GM18870 (cell line): ENCODE results near the gene RTN1.

Source experiments
- ATAC-seq: cut with Tn5 transposase; IDR thresholded peaks from one replicate; pipeline ENCODE4 v1.9.1; 2021; ENCODE audit warnings: moderate library complexity; ENCODE audit not compliant: unreplicated experiment

Gene RTN1

DNA sequence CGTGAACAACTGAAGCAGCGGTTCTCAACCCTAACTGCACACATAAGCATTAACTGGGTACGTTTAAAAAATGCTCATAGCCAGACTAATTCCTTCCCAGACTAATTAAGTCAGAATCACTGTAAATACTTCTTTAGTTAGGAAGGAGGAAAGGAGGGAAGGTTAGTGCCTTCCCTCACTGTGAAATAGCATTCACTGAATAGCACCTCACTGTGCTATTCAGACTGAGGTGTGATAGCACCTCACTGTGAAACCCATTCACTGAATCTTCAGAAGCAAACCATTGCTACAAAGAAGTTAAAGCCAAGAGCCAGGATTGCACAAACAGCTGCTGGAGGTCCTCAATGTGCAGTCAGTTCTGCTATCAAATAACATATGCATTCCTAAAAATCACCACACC is 58.8 kb downstream of the RTN1 start:
- no peak for ATAC-seq

- ATAC-seq = no peak
Measured at GRCh38 chr14:59811073-59811472, 59.5 kb downstream of the RTN1 start.

- no peak for ATAC-seq
Measured at GRCh38 chr14:59803052-59803540, 67.5 kb downstream of the RTN1 start.

GRCh38 chr14:59788176-59788575 is 82.4 kb downstream of the RTN1 start:
- ATAC-seq = no peak

DNA sequence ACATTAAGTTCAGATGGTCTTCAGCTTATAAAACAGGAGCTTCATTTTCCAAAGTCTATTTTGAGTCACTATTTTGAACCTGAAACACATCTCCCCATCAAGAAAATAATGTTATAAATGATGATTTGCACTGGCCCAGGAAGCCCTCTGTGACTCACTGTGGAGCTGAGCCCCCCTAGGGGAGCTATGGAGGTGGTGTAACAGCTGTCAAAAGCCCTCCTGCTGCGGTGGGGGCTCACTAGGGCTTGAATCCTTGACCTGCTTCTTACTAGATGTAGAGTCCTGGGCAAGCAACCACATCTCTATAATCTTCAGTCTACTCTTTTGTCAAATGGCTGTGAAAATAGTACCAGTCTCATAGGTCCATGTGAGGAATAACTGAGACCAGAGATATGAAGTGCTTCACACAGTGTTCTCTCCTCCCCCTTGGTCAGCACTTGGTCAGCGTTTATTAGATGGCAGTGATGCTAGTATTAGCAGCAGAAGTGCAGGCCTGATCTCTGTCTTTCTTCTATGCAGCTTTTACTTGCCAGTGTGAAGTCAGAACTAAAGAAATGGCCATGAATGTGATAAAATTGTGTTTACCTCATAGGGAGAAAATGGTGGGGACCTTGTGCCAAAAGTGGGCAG is 83.4 kb downstream of the RTN1 start:
- ATAC-seq = no peak

DNA sequence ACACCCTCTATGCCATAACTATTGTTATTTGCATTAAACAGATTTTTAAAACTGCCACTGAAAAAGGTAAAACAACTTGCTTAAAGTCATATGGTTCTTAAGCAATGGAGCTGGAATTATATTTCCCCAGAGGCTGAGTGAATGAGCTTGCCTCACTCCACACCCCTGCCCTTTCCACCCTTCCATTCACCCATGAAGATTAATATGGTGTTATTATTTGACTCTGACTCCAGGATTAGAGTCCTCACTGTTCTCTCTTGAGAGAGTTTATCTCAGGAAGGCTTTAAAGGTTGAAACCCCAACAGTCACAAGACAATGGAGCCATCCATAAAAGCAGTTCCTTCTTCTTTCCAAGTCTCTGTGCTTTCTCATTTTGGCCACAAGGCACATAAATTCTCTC is 84.9 kb downstream of the RTN1 start:
- no peak for ATAC-seq

DNA sequence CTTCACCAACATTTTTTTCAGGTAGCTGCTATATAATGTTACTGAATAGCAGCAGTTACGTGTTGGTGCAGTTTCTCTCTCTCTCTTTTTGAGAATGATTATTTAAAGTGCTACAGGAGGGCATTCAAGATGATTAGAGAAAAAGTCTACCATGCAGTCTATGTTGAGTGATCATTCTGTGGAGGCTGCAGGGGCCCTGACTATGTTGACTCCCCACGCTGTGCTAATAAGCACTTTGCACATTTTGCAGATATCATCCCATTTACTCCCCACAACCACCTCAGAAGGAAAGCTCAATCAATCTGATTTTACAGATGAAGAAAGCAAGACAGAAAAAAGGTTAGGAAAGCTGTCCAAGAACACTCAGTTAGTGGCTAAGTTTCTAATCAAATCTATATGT is 87.8 kb downstream of the RTN1 start:
- ATAC-seq = no peak

GRCh38 chr14:59777006-59777579 is 93.5 kb downstream of the RTN1 start:
- no peak for ATAC-seq

- no peak for ATAC-seq
Measured at GRCh38 chr14:59776468-59776867, 94.1 kb downstream of the RTN1 start.

DNA sequence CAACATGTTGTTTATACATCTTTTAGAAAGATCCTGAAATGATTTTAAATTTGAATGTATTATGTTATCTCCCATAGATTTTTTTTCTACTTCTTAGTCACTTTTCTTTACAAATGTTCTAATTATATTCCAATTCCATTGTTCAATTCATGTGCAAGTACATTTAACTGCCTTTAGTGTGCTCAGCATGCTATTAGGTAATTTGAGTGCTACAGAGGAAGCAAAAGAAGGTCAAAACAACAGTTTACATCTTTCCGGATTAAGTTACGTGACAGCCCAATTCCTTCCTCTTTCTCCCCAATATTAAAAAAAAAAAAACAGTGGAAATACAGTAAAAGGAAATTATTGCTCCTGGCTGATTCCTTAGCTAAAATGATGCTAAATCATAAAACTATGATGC is 98.3 kb downstream of the RTN1 start:
- no peak for ATAC-seq

GRCh38 chr14:59771577-59771976 is 99.0 kb downstream of the RTN1 start:
- no peak for ATAC-seq

GRCh38 chr14:59769586-59769985 is 101.0 kb downstream of the RTN1 start:
- ATAC-seq = no peak

DNA sequence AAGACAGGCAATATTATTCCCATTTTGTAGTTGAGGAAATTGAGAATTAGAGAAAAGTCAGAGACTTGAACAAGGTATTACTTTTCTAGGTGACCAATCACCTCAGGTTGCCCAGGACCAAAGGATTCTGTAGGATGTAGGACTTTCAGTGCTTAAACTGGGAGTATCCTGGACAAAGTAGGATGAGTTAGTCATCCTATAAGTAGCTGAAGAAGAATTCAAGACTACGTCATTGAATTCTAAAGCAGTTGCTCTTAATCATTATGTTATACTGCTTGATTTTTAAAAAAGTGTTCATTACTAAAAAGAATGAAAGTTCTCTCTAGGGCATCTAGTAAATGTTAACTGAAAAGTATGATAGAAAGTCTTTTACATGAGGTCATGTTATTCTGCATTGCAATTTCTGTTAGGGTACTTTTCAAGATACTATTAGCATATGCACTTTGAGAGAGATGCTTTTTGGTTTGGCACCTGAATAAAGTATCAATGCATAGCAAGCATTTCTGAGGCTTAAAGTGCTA is 101.7 kb downstream of the RTN1 start:
- ATAC-seq = no peak

- ATAC-seq = no peak
Measured at GRCh38 chr14:59761851-59762250, 108.7 kb downstream of the RTN1 start.

DNA sequence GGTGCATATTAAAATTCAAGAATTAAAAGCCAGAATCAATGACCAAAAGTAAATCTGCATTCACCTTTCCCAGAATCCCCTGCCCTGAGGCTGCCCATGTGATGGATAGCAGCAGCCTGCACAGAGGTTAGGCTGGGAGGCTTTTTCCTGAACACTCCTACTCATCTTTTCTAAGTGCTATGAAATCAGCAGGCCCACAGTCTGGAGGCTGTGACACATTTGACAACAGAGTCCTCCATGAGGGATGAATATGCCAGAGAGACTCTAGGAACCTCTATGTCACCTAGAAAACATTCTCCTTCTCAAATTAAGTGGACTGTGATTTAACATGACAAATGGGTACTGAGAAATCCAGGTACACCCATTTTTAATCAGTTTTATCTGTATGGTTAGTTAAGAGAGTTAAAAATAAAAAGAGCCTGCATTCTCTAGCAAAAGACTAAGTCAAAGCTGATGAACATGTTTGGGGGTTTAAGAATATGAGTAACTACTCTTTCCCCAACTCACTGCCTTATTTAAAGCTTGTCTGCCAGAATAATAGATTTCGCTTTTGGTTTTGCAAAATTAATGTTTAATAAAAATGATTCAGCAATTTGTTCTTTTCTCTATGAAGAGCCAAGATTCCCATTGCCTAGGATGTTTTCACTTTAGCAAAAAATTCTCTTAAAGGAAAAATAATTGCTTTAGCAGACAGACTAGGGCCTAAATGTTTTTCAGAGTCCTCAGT is 115.0 kb downstream of the RTN1 start:
- ATAC-seq = no peak

DNA sequence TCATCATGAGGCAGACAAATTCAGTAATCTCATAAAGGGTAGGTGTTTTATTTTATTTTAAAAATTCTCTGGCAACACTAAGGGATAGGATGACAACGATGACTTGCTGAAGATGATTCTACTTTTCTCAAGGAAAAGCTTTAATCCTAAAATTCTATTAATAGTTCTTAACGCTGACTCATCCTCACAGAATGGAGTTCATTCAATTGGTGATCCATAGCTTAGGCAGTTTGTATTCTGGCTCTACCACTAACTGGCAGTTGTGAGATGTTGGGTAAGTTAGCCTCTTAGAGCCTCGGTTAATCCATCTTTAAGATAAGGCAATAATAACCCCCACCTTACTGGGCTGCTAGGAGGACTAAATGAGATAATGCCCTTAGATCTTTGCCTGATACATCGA is 116.3 kb downstream of the RTN1 start:
- no peak for ATAC-seq

DNA sequence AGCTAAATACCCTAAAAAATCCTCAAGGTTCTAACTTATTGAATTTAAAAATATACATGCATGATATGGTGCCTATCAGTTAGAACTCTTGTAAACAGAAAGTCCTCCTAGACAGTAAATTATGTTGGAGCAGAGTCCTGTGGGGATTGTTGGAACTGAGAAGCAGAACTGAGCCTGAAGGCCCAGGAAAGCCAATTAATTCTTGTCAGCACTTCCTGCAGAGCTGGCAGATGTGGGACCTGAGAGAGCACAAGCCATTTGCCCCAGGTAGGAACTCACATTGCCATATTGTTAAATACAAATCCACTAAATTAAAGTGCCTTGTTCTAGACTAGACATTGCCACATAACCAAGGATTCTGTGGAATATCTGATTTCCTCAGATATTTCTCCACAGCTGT is 117.1 kb downstream of the RTN1 start:
- ATAC-seq = no peak

GRCh38 chr14:59751578-59751977 is 119.0 kb downstream of the RTN1 start:
- ATAC-seq = no peak

DNA sequence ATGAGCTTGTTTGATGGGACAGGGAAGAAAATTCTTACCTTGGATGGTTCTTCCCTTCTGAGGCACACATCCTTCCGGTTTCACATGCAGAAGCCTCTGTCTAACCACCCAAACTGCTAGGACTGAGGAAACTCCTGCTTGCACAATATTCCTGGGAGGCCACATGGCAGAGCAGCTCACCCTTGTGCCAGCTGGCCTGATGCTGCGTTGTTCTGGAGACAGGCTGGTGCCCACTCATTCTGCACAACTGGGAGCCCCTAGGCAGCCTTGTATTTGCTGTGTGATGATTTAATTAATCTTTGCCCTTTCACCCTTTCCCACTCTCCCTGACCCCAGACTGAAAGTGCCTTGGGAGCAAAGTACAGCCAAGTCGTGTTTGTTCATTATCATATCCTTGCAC is 130.8 kb downstream of the RTN1 start:
- no peak for ATAC-seq

GRCh38 chr14:59728304-59728703 is 142.3 kb downstream of the RTN1 start:
- no peak for ATAC-seq

DNA sequence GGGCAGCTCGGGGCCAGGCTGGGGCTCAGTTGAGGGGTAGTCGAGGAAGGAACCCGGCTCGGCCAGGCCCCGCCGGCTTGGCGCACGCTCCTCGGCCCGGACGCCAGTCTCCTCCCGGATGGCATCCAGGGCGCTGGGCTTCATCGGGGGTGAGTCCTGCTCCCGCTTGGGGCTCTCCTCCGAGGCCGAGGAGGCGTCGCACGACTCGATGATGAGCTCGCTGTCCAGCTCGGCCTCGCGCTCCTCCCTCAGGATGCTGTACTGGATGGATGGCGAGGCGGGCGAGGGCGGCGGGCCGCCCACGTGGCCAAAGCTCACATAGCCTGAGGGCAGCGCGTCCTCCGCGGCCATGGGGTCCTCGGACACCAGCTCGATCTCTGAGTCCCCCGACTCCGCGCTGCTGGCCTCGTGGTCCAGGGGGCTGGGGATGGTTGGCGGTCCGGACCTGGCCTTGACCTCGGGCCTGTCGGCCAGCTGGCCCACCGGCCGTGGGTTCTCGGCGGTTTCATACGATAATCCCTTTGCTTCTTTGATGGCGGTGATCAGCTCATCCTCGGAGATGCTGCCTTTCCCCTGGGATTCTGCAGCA is 143.4 kb downstream of the RTN1 start:
- no peak for ATAC-seq

GRCh38 chr14:59711080-59711479 is 159.5 kb downstream of the RTN1 start:
- ATAC-seq = no peak
